ENCODE results near the gene PALB2. TPM values are rescaled to one million over a fixed set of nuclear protein-coding genes. Genes with fewer than 3 reads are reported as not detected.
"Not testable (repeated sequence)": the region's sequence is repeated elsewhere in the genome, so short reads cannot be mapped to it uniquely, and the experiment has no call there.

Gene PALB2
- polyA plus RNA-seq, 2 donors, result 8.1 to 11.8 TPM

DNA sequence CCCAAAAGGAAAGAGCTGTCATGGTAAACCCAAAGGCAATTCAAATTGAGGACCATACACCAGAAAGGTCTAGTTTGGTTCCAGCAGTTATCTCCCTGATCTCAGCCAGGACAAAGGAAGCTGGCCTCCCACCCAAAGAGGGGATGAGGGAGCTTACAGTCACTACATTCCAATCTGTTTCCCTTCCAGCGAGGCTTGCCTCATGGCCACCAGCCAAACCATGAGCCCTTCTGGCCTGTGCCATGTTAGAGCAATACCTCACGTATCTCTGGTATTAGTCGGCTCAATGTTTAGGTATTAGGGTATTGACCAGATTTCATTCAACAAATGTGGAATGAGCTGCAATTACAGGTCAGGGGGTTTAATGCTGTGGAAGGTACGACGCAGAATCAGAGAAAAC, 53.4 kb downstream of the PALB2 start:
- H3K4me1 ChIP-seq (ENCODE audit: control insufficient read depth in 2 of 2, insufficient read depth in 2 of 2, low read length in 1 of 2), result no peaks in the 10 kb centered on the region
- no peak overlapping the region for H3K27ac ChIP-seq (ENCODE audit: low read depth in 2 of 2, low read length in 1 of 2)
- no peaks in the 10 kb centered on the region for H3K27me3 ChIP-seq (ENCODE audit: control insufficient read depth in 1 of 2, insufficient read depth in 2 of 2, low read length in 2 of 2)
- no peaks in the 10 kb centered on the region for H3K9me3 ChIP-seq (ENCODE audit: control insufficient read depth in 2 of 2, insufficient read depth in 1 of 2, low read depth in 1 of 2, low read length in 1 of 2)
- peaks cover 14 to 34% of the 10 kb centered on the region in 2 donors for H3K36me3 ChIP-seq (ENCODE audit: control insufficient read depth in 2 of 2, insufficient read depth in 2 of 2, low read length in 1 of 2)
- H3K4me3 ChIP-seq (ENCODE audit: low read depth in 1 of 2, low read length in 2 of 2), result no peak overlapping the region
- WGBS, 2 donors, result 78 to 79% methylated on average over 5 of the region's 5 CpGs

GRCh38 chr16:23584186-23585076, 56.7 kb downstream of the PALB2 start:
- no peaks in the 10 kb centered on the region for H3K4me1 ChIP-seq (ENCODE audit: control insufficient read depth in 2 of 2, insufficient read depth in 2 of 2, low read length in 1 of 2)
- WGBS, 2 donors, result 89% methylated on average over 13 of the region's 14 CpGs

DNA sequence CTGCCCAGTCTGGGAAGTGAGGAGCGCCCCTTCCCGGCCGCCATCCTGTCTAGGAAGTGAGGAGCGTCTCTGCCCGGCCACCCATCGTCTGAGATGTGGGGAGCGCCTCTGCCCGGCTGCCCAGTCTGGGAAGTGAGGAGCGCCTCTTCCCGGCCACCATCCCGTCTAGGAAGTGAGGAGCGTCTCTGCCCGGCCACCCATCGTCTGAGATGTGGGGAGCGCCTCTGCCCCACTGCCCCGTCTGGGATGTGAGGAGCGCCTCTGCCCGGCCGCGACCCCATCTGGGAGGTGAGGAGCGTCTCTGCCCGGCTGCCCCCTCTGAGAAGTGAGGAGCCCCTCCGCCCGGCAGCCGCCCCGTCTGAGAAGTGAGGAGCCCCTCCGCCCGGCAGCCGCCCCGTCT, 57.8 kb downstream of the PALB2 start:
- WGBS, 2 donors, result 93% methylated on average over 20 to 30 of the region's 30 CpGs
- H3K27ac ChIP-seq (ENCODE audit: low read depth in 2 of 2, low read length in 1 of 2); H3K9me3 ChIP-seq (ENCODE audit: control insufficient read depth in 2 of 2, insufficient read depth in 1 of 2, low read depth in 1 of 2, low read length in 1 of 2); H3K4me1 ChIP-seq (ENCODE audit: control insufficient read depth in 2 of 2, insufficient read depth in 2 of 2, low read length in 1 of 2); H3K27me3 ChIP-seq (ENCODE audit: control insufficient read depth in 1 of 2, insufficient read depth in 2 of 2, low read length in 2 of 2); H3K4me3 ChIP-seq (ENCODE audit: low read depth in 1 of 2, low read length in 2 of 2): not testable (repeated sequence)
- peaks cover 14 to 26% of the 10 kb centered on the region in 2 donors for H3K36me3 ChIP-seq (ENCODE audit: control insufficient read depth in 2 of 2, insufficient read depth in 2 of 2, low read length in 1 of 2)

More at GRCh38 chr16:23584186-23585076, 56.7 kb downstream of the PALB2 start:
- no peaks in the 10 kb centered on the region for H3K27me3 ChIP-seq (ENCODE audit: control insufficient read depth in 1 of 2, insufficient read depth in 2 of 2, low read length in 2 of 2)
- H3K4me3 ChIP-seq (ENCODE audit: low read depth in 1 of 2, low read length in 2 of 2), result no peak overlapping the region
- H3K36me3 ChIP-seq (ENCODE audit: control insufficient read depth in 2 of 2, insufficient read depth in 2 of 2, low read length in 1 of 2), result peaks cover 14 to 24% of the 10 kb centered on the region in 2 donors
- H3K9me3 ChIP-seq (ENCODE audit: control insufficient read depth in 2 of 2, insufficient read depth in 1 of 2, low read depth in 1 of 2, low read length in 1 of 2), result no peaks in the 10 kb centered on the region
- H3K27ac ChIP-seq (ENCODE audit: low read depth in 2 of 2, low read length in 1 of 2), result no peak overlapping the region

DNA sequence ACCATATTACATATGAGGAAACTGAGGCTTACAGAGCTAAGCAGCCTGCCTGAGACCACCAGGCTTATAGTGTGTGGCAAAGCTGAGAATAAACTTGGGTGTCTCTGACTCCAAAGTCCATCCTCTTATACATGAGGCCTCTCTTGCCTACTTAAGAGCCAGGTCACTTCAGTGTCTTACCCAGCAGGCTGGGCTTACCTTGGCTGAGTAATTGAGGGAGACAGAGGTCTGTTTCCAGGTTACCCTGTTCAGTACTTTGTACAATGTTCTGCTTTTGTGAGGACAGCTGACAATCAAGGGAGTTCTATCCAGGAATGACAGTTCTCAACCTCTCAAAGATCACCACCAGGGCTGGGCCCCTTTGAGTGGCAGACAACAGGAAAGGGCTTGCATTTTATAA, 59.3 kb downstream of the PALB2 start:
- Histone ChIP-seq H3K4me3 (ENCODE audit: low read depth in 1 of 2, low read length in 2 of 2) (no peak overlapping the region), H3K27ac (ENCODE audit: low read depth in 2 of 2, low read length in 1 of 2) (no peak overlapping the region), H3K36me3 (ENCODE audit: control insufficient read depth in 2 of 2, insufficient read depth in 2 of 2, low read length in 1 of 2) (peaks cover 9 to 28% of the 10 kb centered on the region in 2 donors), H3K4me1 (ENCODE audit: control insufficient read depth in 2 of 2, insufficient read depth in 2 of 2, low read length in 1 of 2) (no peaks in the 10 kb centered on the region), H3K27me3 (ENCODE audit: control insufficient read depth in 1 of 2, insufficient read depth in 2 of 2, low read length in 2 of 2) (no peaks in the 10 kb centered on the region), H3K9me3 (ENCODE audit: control insufficient read depth in 2 of 2, insufficient read depth in 1 of 2, low read depth in 1 of 2, low read length in 1 of 2) (no peaks in the 10 kb centered on the region)

DNA sequence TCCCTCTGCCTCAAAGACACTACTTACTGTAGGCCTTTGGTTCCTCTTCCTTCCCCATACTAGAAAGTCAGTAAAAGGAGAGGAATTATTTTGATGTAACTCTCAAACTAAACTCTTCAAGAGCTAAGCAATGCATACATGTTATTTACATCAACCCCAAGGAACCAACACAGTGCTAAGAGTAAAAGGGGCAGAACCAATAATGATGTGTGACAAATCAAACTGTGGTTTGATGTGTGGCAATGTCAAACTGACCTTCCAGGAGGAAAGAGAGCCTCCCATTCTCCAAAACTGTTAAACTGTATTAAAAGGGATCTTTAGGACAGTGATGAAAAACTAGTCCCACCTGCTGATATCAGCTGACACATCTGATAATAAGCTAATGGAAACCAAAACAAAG, 60.7 kb downstream of the PALB2 start:
- Histone ChIP-seq H3K36me3 (ENCODE audit: control insufficient read depth in 2 of 2, insufficient read depth in 2 of 2, low read length in 1 of 2) (peaks cover 9 to 28% of the 10 kb centered on the region in 2 donors), H3K27ac (ENCODE audit: low read depth in 2 of 2, low read length in 1 of 2) (no peak overlapping the region)

DNA sequence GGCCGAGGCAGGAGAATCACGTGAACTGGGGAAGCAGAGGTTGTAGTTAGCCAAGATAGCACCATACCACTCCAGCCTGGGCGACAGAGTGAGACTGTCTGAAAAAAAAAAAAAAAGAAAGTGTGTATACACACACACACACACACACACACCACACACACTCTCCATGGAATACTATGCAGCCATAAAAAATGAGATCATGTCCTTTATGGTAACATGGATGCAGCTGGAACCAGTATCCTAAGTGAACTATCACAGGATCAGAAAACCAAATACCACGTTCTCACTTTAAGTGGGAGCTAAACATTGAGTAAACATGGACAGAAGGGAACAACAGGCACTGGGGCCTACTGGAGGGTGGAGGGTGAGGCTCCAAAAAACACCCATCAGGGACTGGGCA, 61.7 kb downstream of the PALB2 start:
- no peak overlapping the region for H3K27ac ChIP-seq (ENCODE audit: low read depth in 2 of 2, low read length in 1 of 2)
- H3K36me3 ChIP-seq (ENCODE audit: control insufficient read depth in 2 of 2, insufficient read depth in 2 of 2, low read length in 1 of 2), result peaks cover 2 to 20% of the 10 kb centered on the region in 2 donors
- H3K27me3 ChIP-seq (ENCODE audit: control insufficient read depth in 1 of 2, insufficient read depth in 2 of 2, low read length in 2 of 2), result no peaks in the 10 kb centered on the region
- H3K4me3 ChIP-seq (ENCODE audit: low read depth in 1 of 2, low read length in 2 of 2), result no peak overlapping the region
- WGBS, 2 donors, result 99% methylated on average over 4 of the region's 4 CpGs
- no peaks in the 10 kb centered on the region for H3K4me1 ChIP-seq (ENCODE audit: control insufficient read depth in 2 of 2, insufficient read depth in 2 of 2, low read length in 1 of 2)
- no peaks in the 10 kb centered on the region for H3K9me3 ChIP-seq (ENCODE audit: control insufficient read depth in 2 of 2, insufficient read depth in 1 of 2, low read depth in 1 of 2, low read length in 1 of 2)

More for the DNA sequence above, 60.7 kb downstream of the PALB2 start:
- H3K4me1 ChIP-seq (ENCODE audit: control insufficient read depth in 2 of 2, insufficient read depth in 2 of 2, low read length in 1 of 2), result no peaks in the 10 kb centered on the region
- H3K4me3 ChIP-seq (ENCODE audit: low read depth in 1 of 2, low read length in 2 of 2), result no peak overlapping the region
- no peaks in the 10 kb centered on the region for H3K9me3 ChIP-seq (ENCODE audit: control insufficient read depth in 2 of 2, insufficient read depth in 1 of 2, low read depth in 1 of 2, low read length in 1 of 2)
- H3K27me3 ChIP-seq (ENCODE audit: control insufficient read depth in 1 of 2, insufficient read depth in 2 of 2, low read length in 2 of 2), result no peaks in the 10 kb centered on the region

GRCh38 chr16:23578101-23578830, 62.8 kb downstream of the PALB2 start:
- no peak overlapping the region for H3K27ac ChIP-seq (ENCODE audit: low read depth in 2 of 2, low read length in 1 of 2)
- no peaks in the 10 kb centered on the region for H3K4me1 ChIP-seq (ENCODE audit: control insufficient read depth in 2 of 2, insufficient read depth in 2 of 2, low read length in 1 of 2)
- WGBS, 2 donors, result 74% methylated on average over 5 of the region's 5 CpGs
- no peaks in the 10 kb centered on the region for H3K9me3 ChIP-seq (ENCODE audit: control insufficient read depth in 2 of 2, insufficient read depth in 1 of 2, low read depth in 1 of 2, low read length in 1 of 2)
- no peaks in the 10 kb centered on the region for H3K27me3 ChIP-seq (ENCODE audit: control insufficient read depth in 1 of 2, insufficient read depth in 2 of 2, low read length in 2 of 2)
- H3K36me3 ChIP-seq (ENCODE audit: control insufficient read depth in 2 of 2, insufficient read depth in 2 of 2, low read length in 1 of 2), result peaks cover 7 to 20% of the 10 kb centered on the region in 2 donors
- H3K4me3 ChIP-seq (ENCODE audit: low read depth in 1 of 2, low read length in 2 of 2), result no peak overlapping the region

GRCh38 chr16:23577493-23577892, 63.6 kb downstream of the PALB2 start:
- H3K36me3 ChIP-seq (ENCODE audit: control insufficient read depth in 2 of 2, insufficient read depth in 2 of 2, low read length in 1 of 2), result peaks cover 8 to 24% of the 10 kb centered on the region in 2 donors
- 85 to 89% methylated on average over 2 of the region's 2 CpGs for WGBS, 2 donors
- no peaks in the 10 kb centered on the region for H3K27me3 ChIP-seq (ENCODE audit: control insufficient read depth in 1 of 2, insufficient read depth in 2 of 2, low read length in 2 of 2)
- H3K9me3 ChIP-seq (ENCODE audit: control insufficient read depth in 2 of 2, insufficient read depth in 1 of 2, low read depth in 1 of 2, low read length in 1 of 2), result no peaks in the 10 kb centered on the region
- no peaks in the 10 kb centered on the region for H3K4me1 ChIP-seq (ENCODE audit: control insufficient read depth in 2 of 2, insufficient read depth in 2 of 2, low read length in 1 of 2)
- no peak overlapping the region for H3K4me3 ChIP-seq (ENCODE audit: low read depth in 1 of 2, low read length in 2 of 2)
- no peak overlapping the region for H3K27ac ChIP-seq (ENCODE audit: low read depth in 2 of 2, low read length in 1 of 2)

GRCh38 chr16:23575834-23576233, 65.3 kb downstream of the PALB2 start:
- Histone ChIP-seq H3K36me3 (ENCODE audit: control insufficient read depth in 2 of 2, insufficient read depth in 2 of 2, low read length in 1 of 2) (peaks cover 11 to 33% of the 10 kb centered on the region in 2 donors), H3K27ac (ENCODE audit: low read depth in 2 of 2, low read length in 1 of 2) (no peak overlapping the region), H3K9me3 (ENCODE audit: control insufficient read depth in 2 of 2, insufficient read depth in 1 of 2, low read depth in 1 of 2, low read length in 1 of 2) (no peaks in the 10 kb centered on the region), H3K4me1 (ENCODE audit: control insufficient read depth in 2 of 2, insufficient read depth in 2 of 2, low read length in 1 of 2) (no peaks in the 10 kb centered on the region), H3K27me3 (ENCODE audit: control insufficient read depth in 1 of 2, insufficient read depth in 2 of 2, low read length in 2 of 2) (no peaks in the 10 kb centered on the region), H3K4me3 (ENCODE audit: low read depth in 1 of 2, low read length in 2 of 2) (no peak overlapping the region)
- WGBS, 2 donors, result 83 to 89% methylated on average over 3 of the region's 3 CpGs
